SU-DHL-6 (cell line): ENCODE data around the gene TNXB.

Experiments
- CTCF ChIP-seq: fragments of 200-600 bp; sonication (generic); IDR thresholded peaks from one replicate; pipeline ENCODE4 v1.5.1; 2017; ENCODE audit warnings: antibody characterized with exemption, mild to moderate bottlenecking, low read length, moderate library complexity; ENCODE audit not compliant: insufficient read depth, poor library complexity, severe bottlenecking
- EZH2phosphoT487 ChIP-seq: fragments of 200-600 bp; sonication (generic), shearing (Covaris generic); conservative IDR thresholded peaks from 2 replicates; pipeline ENCODE4 v1.6.1; 2018; ENCODE audit warnings: mild to moderate bottlenecking, antibody characterized with exemption, low read length, moderate library complexity, mixed read lengths

GRCh38 chr6:32074996-32075532 is 34.1 kb downstream of the TNXB start:
- TF ChIP-seq CTCF (no peak), EZH2phosphoT487 (no peak)
